ENCODE measurements around the gene WDR74.
"Not testable (repeated sequence)": the region's sequence is repeated elsewhere in the genome, so short reads cannot be mapped to it uniquely, and the experiment has no call there.

The WDR74 gene

DNA sequence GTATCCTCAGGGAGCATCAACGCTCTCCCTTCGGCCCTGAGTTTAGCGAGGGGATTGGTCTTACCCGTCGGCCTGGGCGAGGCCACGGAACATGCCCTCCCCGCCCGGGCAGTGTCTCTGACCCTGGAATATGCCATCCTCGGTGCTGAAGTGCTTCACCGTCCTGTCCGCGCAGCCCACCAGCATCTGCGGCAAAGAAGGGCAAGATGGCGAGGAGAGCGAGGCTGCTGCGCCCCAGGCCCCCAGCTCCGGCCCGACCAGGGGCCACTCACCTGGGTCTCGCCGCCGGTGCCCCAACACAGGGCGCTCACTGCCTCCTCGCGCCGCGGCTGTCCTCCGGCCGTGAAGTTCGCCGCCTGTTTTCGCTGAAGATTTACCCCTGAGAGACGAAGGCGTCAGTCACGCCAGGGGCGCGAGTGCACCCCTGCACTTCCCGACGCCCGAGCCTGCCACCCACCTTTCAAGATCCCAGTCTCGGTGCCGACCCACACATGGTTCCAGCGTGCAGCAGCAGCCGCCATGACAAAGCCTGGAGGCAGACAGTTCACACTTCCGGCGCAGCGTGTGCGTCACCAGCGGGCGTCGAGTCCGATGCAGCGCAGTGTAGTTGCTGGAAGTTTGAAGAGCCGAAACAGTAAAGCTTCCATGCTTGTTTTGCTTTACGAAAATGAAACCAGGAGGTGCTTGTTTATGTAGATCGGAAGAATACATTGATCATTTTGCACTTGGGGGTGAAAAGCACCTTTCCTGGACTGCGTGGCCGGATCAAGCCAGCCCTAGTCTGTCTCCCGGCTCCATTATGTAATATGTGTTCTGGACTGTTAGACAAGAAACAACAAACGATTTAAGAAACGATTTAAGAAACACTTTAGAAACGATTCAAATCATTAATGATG lies at the start of gene WDR74:
Gene WDR74, minus strand, starts transcription at position 541 of the 896 bp plus-strand sequence. Its CDS starts 20 bp downstream, at position 521.
- DNase-seq, result peak; percentile 93

DNA sequence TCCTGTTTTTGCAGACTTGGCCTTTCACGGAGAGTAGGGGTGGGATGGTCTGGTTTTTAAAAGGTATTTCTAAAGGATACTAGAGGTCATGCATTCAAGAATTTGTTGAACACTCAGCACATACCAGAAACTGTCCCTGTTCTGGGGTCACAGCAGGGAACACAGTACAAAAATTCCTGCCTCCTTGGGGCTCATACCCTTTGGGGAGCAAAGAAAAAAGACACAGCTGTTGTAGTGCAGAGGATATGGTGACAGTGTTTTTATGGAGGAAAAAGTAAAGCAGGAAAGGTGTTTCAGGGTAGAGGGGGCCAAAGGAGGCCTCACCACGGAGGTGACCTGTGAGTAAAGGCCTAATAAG lies 49.7 kb upstream of the WDR74 start:
- no peak for DNase-seq

DNA sequence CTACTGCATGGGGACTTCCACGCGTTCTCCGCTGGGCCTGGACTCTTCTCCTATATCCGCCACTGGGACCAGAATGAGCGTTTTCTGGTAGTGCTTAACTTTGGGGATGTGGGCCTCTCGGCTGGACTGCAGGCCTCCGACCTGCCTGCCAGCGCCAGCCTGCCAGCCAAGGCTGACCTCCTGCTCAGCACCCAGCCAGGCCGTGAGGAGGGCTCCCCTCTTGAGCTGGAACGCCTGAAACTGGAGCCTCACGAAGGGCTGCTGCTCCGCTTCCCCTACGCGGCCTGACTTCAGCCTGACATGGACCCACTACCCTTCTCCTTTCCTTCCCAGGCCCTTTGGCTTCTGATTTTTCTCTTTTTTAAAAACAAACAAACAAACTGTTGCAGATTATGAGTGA lies 49.0 kb upstream of the WDR74 start:
- DNase-seq, result no peak

DNA sequence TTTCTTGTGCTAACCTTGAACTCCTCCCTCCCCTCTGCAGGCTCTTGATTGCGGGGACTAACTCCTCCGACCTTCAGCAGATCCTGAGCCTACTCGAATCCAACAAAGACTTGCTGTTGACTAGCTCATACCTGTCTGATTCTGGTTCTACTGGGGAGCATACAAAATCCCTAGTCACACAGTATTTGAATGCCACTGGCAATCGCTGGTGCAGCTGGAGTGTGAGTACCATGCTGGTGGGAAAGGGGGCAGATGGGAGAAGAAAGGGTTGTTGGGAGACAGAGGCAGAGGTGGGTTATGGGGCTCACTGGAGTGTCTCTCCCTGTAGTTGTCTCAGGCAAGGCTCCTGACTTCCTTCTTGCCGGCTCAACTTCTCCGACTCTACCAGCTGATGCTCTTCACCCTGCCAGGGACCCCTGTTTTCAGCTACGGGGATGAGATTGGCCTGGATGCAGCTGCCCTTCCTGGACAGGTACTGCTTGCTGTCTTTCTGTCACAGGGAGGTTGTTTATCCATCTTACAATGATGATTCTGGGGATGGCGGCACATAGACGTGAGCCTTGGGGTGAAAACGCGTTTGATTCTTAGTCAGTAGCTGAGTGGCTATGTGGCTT lies 45.9 kb upstream of the WDR74 start:
- DNase-seq, result no peak

DNA sequence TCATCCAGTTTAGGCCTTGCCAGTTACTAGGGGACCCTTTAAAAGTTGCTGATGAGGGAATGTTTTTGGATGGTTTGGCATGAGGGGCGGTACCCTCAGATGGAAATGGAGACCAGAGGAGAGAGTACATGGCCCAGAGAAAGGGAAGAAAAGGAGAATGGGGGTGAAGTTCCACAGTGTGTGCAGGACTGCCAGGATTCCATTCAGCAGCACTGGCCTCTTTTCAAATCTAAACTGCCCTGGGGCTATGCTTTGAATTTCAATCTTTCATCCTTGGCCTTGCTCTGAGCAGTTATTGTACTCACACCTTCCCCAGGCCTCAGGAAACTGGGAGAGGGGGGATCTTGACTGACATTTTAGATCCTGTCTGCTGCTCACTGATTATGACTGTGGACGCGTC lies 44.3 kb upstream of the WDR74 start:
- DNase-seq, result no peak

DNA sequence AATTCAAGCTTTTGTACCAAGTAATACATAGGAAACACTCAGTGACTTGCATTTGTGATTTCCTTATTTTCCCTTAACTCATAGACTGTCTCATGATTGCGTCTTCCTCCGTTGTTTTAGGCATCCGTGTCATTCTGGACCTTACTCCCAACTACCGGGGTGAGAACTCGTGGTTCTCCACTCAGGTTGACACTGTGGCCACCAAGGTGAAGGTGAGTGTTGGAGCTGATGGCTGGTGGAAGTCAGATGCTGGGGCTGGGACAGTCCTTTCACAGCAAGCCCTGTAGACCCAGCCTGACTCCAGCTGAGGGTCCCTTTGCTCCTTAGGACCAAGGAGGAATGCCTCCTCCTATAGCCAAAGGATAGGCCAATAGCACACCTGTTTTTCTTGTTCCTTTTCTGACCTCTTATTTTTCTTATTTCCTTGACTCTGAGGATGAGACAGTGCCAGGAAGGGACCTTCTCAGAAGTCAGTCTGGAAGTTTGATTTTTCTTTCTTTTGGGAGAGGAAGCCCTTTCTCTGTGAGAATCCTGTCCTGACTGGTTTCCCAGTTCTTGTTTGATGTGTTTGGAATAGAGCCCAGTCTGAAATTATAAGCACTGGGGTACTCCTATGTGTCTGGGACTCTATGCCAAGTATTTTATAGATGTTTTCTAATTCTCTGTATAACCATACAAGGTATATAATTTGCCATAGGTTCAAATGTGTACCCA lies 43.6 kb upstream of the WDR74 start:
- DNase-seq, result no peak

DNA sequence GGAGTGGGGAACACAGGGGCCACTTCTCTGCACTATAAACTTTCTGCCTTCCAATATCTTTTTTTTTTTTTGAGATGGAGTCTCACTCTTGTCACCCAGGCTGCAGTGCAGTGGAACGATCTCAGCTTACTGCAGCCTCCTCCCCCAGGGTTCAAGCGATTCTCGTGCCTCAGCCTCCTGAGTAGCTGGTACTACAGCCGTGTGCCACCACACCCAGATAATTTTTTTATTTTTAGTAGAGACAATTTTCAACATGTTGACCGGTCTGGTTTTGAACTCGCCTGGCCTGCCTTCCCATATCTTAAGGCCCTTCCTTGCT lies 43.0 kb upstream of the WDR74 start:
- DNase-seq, result no peak

DNA sequence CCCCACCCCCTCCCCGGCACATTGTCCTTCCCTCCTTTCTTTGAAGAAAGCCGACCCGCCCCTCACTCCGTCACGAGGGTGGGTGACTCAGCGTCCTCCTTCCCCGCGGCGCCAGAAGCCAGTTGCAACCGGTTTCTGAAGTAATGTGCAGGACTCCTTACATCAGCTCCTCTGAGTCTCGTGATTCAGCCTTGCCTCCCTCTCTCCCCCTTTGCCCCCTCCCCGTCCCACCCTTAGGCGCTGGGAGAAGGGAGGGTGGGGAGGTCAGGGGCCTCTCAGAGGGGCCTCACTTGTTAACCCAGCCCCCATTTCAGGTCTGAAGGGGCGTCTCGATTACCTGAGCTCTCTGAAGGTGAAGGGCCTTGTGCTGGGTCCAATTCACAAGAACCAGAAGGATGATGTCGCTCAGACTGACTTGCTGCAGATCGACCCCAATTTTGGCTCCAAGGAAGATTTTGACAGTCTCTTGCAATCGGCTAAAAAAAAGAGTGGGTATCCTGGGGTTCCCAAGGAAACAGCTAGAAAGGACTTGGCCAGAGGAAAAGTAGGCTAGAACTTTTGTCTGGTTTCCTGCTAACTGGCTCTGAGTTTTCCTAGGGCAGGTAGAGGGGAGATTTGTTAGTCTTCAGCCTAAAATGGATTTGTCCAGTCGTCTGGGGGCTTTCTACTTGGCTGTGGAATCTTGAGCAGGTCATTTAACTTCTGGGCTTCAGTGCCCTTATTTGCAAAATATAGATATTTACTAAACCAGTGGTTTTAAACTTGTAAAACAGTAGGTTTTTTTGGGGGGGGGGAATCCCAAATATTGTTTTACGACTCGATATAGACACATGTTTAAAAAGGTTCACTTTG lies 42.4 kb upstream of the WDR74 start:
- DNase-seq, result peak; percentile 97

DNA sequence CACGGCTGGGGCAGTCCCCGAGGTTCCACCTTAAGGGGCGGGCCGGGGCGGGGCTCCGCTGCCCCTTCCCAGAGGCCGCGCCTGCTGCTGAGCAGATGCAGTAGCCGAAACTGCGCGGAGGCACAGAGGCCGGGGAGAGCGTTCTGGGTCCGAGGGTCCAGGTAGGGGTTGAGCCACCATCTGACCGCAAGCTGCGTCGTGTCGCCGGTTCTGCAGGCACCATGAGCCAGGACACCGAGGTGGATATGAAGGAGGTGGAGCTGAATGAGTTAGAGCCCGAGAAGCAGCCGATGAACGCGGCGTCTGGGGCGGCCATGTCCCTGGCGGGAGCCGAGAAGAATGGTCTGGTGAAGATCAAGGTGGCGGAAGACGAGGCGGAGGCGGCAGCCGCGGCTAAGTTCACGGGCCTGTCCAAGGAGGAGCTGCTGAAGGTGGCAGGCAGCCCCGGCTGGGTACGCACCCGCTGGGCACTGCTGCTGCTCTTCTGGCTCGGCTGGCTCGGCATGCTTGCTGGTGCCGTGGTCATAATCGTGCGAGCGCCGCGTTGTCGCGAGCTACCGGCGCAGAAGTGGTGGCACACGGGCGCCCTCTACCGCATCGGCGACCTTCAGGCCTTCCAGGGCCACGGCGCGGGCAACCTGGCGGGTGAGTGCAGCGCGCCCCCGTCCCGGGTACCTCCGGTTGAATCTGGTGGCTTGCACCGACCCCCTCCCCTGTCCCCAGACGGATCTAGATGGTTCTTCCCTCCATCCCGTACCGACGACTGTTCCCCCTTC lies 41.6 kb upstream of the WDR74 start, which contains the start of gene SLC3A2:
Gene SLC3A2, plus strand, starts transcription at position 94 of the 776 bp plus-strand sequence. Its CDS starts 128 bp downstream, at position 222.
- peak; percentile 91 for DNase-seq

DNA sequence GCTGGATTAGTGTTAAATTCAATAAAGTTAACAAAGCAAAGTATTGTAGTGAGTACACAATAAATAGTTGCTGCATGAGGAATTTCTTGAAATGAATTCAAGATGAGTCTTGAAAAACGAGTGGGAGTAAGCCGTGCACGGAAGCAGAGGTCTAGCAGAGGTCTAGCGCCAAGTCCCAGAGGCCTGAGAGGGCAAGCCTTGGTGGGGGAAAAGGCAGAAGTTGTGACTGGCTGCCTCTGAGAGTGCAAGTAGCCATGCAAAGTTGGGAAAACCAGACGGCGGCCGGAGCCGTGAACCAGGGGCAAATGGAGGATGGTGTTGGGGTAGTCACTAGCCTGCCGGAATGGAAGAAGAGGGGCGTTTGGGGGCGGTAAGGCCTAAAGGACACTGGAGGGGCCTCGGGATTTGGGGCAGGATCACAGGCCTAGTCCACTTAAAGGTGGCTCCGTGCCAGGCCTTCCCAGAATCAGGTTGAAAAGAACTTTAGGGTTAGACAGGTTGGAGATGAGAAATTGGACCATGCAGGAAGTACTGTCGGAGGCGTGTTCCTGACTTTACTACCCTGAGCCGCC lies 40.9 kb upstream of the WDR74 start:
- DNase-seq, result peak; percentile 58

DNA sequence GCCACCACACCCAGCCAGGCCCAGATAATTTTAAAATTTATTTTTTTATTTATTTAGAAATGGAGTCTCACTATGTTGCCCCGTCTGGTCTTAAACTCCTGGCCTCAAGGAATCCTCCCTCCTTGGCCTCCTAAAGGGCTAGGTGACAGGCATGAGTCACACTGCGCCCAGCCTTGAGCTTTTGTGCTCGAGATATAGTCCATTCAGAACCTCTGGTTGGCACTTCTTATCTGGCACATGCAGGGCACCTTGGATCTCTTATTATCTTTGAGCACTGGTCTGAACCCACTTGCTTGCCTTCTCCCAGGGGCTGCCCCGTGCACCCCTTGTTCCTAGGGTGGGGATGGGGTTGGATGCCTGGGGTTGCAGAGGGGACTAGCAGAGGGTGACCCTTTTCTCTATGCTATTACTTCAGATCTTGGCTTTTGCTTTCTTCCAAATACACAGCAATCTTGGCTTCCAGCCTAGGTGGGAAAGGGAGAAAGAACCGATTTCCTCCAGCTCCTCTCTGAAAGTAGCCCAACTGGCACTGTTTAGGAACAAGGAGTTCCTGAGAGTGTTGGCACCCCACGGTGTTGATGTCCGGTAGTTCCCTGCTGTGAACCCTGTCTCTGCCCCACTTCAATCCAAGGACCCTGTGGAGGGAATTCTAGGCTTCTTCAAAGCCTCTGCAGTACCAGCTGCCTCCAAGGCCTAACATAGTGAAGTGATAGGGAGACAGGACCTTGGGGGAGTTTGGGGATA lies 40.0 kb upstream of the WDR74 start:
- no peak for DNase-seq

DNA sequence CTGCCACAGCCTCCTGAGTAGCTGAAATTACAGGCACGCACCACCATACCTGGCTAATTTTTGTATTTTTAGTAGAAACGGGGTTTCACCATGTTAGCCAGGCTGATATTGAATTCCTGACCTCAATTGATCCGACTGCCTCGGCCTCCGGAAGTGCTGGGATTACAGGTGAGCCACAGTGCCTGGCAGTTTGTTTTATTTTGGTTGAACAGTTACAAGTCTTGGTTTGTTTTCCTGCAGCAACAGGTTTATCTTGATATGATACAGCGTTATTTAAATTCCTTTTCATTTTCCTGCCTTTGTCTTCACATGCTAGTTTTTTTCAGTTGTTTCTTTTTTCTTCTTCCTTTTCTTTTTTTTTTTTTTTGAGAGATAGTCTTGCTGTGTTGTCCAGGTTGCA lies 37.3 kb upstream of the WDR74 start:
- no peak for DNase-seq

DNA sequence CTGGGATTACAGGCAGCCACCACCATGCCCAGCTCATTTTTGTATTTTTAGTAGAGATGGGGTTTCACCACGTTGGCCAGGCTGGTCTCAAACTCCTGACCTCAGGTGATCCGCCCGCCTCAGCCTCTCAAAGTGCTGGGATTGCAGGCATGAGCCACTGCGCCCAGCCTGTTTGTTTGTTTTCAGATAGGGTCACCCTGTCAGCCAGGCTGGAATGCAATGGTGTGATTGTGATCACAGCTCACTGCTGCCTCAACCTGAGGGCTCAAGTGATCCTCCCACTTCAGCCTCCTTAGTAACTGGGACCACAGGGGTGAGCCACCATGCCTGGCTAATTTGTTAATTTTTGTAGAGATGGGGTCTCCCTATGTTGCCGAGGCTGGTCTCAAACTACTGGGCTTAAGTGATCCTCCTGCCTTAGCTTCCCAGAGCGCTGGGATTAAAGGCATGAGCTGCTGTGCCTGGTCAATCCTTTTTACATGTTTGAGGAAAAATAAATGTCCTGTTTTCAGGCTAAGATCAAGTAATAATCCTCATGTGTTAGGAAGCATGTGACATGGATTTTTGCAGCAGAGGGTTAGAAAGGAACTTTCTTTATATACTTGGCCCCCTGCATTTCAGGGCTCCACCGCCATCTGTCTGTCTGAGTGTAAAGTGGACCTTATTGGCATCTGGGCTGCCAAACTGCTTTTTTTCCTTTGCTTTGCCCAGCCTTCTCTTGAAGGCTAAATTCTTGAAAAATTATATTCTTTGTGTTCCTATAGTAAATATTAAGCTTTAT lies 36.5 kb upstream of the WDR74 start:
- DNase-seq, result no peak

DNA sequence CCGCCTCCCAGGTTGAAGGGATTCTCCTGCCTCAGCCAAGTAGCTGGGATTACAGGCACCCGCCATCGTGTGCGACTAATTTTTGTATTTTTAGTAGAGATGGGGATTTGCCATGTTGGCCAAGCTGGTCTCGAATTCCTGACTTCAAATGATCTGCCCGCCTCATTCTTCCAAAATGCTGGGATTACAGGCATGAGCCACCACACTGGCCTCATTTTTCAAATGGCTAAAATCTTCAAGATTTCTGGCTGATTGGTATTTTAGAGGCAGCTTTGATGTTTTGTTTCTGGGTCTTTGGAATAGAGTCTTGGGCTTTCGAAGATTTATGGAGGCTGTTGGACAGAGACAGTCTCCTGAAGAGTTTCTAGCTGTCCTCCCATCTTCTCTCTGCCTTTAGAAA lies 35.5 kb upstream of the WDR74 start:
- DNase-seq, result no peak

DNA sequence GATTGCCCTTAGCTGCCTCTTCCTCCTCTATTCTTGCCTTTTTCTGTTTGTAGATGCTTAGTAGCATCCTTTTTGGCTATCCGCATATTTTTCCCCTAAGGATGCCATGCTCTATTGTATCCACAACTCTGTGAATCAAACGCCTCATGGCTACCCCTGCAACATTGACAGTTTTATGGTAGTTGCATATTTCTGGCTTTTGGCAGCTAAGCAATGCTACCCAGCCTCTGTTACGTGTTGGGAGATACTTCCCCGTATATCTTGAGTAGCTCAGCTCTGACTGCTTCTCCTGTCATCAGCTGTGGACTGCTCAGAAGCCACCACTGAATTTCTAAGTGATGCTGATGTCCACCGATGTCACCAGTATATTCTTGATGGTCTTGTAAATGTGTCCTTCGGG lies 26.2 kb upstream of the WDR74 start:
- no peak for DNase-seq

DNA sequence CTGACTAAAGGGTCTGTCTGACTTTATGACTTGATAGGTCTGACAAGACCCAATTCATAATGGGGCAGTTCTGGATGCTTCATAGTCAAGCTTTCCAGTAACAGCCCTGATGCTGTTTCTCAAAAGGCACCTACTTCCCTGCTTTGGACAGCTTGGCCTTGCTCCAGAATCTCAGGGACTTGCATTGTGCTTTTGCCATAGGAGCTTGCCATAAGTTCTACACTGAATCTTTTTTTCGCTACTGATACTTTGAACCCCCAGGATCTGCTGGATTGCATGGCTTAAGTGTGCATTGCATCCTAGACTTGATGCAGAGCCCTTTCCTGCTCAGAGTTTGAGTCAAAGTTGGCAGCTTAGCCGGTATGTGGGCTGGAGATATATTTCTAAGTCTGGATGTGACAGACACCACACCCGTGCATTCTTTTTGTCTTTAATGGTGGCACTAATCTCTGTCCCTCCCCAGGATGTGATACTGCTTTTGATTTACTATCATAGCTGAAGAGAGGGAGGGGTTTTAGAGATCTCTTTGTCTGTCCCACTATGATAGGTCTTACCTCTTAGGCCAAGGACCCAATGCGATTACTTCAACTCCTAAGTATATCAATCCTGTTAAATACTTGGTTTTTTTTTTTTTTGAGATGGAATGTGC lies 24.4 kb upstream of the WDR74 start:
- DNase-seq, result no peak

DNA sequence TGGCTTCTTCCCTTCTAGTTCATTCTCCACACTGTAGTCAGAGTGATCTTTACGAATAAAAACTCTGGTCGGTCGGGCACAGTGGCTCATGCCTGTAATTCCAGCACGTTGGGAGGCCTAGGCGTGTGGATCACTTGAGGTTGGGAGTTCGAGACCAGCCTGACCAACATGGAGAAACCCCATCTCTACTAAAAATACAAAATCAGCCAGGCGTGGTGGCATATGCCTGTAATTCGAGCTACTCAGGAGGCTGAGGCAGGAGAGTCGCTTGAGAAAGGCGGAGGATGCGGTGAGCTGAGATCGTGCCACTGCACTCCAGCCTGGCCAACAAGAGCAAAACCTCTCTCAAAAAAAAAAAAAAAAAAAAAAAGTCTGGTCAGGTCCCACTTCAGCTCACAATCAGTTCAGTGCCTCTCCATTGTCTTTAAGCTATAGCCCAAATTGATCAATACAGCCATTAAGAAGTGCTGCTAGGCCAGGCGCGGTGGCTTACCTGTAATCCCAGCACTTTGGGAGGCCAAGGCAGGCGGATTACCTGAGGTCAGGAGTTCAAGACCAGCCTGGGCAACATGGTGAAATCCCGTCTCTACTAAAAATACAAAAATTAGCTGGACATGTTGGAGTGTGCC lies 22.3 kb upstream of the WDR74 start:
- not testable (repeated sequence) for DNase-seq

DNA sequence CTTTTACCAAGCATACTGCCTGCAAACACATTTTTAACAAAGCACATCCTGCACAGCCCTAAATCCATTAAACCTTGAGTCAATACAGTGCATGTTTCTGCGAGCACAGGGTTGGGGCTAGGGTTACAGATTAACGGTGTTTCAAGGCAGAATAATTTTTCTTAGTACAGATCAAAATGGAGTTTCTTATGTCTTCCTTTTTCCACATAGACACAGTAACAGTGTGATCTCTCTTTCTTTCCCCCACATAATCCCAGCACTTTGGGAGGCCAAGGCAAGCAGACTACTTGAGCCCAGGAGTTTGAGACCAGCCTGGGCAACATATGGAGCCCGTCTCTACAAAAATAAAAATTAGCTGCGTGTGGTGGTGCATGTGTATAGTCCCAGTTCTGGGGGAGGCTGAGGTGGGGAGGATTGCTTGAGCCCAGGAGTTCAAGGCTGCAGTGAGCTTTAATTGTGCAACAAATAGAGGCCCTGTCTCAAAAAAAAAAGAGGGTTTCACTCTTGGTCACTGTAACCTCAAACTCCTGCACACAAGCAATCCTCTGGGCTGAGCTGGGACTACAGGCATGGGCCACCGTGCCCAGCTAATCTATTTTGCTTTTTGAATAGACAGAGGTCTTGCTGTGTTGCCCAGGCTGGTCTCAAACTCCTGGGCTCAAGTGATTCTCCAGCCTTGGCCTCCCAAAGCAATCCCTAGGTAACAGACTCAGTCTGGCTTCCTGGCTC lies 21.6 kb upstream of the WDR74 start:
- DNase-seq, result no peak

Measured in activated naive CD4-positive, alpha-beta T cell treated with Interleukin-2 at 50 U/mL for 16 hours (primary cell).